ENCODE measurements around the gene SLC39A1.

SLC39A1 gene

DNA sequence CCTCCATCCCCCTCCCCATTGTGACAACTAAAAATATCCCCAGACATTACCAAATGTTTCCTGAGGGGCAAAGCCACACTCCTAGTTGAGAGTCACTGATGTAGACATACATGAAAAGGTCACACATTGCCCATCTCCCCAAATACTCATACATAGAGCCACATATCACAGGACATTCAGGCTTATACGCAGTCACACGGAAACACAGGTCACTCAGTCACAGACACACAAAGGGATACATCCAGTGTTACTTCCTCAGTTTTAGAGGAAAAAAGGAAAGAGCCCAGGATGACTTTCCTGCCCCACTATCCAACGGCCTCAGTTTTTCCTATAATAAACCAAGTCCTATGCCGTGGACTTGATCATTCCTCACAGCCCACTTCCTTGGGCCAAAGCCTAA, 1.9 kb downstream of the SLC39A1 start:
- TF ChIP-seq GATA3 (IDR thresholded peaks at IDR 0.05; ENCODE audit: low read depth, low read length) (no peak), GATA2 (IDR thresholded peaks at IDR 0.05; ENCODE audit: low read depth, low read length) (no peak)

DNA sequence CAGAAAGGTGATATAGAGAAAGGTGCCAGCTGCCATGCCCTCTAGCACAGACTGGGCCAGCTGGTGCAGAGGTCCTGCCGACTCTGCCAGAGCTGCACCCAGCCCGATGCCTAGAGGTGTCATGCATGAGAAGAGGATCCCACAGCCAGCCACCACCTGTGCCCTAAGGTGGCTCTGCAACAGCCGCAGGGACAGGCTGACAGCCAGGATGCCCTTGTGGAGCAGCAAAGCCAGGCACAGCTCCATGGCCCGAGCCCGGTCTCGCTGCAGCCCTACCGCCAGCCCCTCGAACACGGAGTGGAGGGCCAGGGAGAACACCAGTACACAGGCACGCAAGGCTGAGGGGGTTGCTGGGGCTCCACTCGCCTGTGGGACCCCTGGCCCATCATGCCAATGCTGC, 3.1 kb downstream of the SLC39A1 start:
- TF ChIP-seq GATA3 (IDR thresholded peaks at IDR 0.05; ENCODE audit: low read depth, low read length): no peak
- TF ChIP-seq GATA2 (IDR thresholded peaks at IDR 0.05; ENCODE audit: low read depth, low read length): no peak

DNA sequence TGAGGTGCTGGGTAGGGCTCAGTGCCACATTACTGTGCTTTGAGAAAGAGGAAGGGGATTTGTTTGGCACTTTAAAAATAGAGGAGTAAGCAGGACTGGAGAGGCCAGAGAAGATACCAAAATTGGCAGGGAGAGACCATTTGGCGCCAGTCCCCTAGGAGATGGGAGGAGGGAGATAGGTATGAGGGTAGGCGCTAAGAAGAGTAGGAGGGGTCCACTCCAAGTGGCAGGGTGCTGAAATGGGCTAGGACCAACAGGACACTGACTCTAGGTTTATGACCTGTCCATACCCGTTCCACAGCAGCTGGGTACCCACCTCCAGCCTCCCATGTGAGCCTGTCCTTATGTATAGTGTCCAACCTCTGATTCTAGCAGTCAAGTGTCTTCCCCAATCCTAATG, 3.9 kb downstream of the SLC39A1 start:
- TF ChIP-seq GATA2 (IDR thresholded peaks at IDR 0.05; ENCODE audit: low read depth, low read length) (no peak), GATA3 (IDR thresholded peaks at IDR 0.05; ENCODE audit: low read depth, low read length) (no peak)

DNA sequence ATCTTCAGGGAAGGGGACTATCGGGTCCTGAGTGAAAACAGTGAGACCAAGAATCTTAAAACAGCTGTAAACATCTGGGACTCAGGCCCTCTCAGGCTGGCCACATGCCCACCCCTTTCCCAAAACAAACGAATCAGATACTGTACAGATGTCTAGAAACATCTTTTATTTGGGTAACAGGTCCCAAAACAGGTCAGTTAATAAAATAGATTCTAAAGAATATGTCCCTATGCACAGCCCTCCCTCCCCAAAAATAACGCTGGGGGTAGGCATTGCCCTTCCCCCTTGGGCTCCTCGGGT, 4.4 kb downstream of the SLC39A1 start:
- TF ChIP-seq GATA2 (IDR thresholded peaks at IDR 0.05; ENCODE audit: low read depth, low read length): no peak
- TF ChIP-seq GATA3 (IDR thresholded peaks at IDR 0.05; ENCODE audit: low read depth, low read length): no peak

DNA sequence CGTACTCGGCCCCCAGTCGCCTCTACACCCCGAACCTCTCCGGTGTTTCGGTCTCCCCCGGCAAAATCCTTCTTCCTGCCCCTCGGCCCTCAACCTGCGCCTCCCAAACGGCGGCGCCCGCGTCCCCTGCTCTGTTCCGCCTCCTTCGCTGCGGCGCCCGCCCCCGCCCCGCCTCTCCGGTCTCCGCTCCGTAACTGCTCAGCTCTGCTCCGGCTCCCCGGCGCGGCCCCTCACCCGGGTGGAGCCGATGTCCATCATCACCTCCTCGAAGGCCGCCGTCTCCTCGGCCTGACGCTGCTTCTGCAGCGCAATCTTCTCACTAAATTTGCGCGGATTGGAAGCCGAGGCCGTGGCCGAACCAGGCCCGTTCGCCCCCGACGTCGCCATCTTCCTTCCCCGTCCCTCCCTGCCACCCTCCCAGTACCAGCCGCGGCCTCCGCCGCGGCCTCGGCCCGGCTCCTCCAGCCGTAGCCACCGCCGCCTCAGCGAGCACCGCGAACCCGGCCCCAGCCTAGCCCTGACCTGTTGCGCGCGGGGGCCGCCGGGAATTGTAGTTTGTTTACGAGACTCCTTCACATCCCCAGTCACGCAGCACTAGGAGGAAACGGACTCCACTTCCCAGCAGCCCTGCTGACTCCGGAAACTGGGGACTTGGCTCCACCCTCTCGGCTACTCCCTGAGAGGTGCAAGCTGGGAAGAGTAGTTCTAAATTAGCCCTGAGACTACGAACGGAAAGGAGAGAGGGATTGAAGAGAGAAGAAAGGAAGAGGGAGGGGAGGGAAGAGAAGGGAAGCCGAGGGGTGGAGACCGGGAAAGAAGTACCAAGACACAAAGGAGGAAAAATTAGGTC, 5.0 kb downstream of the SLC39A1 start, which contains the start of gene CRTC2:
Gene CRTC2 (minus strand): TSS at position 502 of the 850 bp plus-strand sequence. CDS start 115 bp downstream, at position 387.
- TF ChIP-seq GATA2 (IDR thresholded peaks at IDR 0.05; ENCODE audit: low read depth, low read length) (no peak; the same call in 1 of the 2 replicates), GATA3 (IDR thresholded peaks at IDR 0.05; ENCODE audit: low read depth, low read length) (no peak)

DNA sequence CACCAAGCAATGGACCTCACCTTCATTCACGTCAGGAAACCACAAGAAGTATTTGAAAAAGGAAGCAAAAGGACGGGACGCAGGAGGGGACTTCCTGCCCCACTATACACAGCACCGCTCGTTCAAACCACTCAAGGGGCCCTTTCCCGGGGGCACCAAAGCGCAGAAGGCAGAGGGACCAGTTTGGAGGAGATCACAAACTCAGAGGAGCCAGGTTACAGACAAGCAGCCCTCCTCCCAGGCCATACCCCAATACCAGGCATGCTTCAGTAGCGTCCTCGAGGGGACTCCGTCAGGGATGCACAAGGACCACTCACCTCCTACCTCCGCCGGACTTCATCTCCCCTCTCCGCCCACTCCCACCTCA, 5.6 kb downstream of the SLC39A1 start:
- TF ChIP-seq GATA2 (IDR thresholded peaks at IDR 0.05; ENCODE audit: low read depth, low read length) (no peak), GATA3 (IDR thresholded peaks at IDR 0.05; ENCODE audit: low read depth, low read length) (no peak)

DNA sequence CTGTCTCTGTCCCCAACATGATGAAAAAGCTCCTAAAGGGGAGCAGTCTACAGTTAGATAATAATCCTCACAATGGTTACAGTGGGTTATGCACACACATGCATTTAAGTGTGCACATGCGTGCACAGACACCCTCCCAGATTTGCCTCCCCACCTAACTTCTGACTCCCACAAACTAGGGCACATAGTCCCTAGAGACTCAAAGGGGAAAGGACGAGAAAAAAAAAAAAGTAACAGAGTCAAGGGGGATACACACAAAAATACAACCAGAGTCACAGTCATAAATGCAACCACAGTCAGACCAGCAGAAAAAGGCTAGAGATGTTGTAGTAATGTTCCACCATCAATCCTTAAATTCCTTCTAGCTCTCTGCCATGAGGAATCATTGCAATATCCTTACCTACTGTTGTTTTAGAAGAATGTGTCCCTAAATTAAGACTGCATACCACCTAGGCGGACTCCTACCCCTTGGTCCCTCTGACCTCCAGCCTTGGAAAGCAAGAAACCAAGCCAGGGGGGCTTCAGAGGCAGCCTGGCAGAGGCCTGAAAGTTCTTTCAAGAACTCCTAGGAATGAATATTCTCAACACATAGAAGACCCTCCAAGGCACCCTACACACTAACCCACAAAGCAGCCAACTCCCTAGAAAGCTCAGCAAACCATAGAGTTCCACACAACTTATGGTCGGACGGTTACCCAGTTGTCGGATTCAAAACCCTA, 6.2 kb downstream of the SLC39A1 start:
- TF ChIP-seq GATA2 (IDR thresholded peaks at IDR 0.05; ENCODE audit: low read depth, low read length) (no peak), GATA3 (IDR thresholded peaks at IDR 0.05; ENCODE audit: low read depth, low read length) (no peak)

DNA sequence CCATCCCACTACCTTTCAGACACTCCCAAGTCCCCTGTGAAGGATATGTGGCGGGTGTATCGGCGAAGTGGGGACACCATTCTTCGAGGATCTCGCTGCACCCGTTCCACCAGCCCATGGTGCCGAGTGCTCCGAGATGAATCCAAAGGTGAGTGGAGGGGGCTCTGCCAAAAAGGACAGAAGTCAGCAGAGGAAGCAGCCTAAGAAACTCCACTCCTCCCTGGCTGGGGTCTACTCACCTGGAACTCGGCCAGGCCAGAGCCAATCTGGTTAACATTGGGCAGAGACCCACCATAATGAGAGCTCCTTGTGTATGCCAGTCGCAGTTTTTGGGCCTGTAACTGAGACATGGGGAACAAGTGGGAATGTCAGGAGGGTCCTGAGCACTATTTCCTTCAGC, 8.5 kb downstream of the SLC39A1 start:
- TF ChIP-seq GATA3 (IDR thresholded peaks at IDR 0.05; ENCODE audit: low read depth, low read length) (no peak), GATA2 (IDR thresholded peaks at IDR 0.05; ENCODE audit: low read depth, low read length) (no peak)

DNA sequence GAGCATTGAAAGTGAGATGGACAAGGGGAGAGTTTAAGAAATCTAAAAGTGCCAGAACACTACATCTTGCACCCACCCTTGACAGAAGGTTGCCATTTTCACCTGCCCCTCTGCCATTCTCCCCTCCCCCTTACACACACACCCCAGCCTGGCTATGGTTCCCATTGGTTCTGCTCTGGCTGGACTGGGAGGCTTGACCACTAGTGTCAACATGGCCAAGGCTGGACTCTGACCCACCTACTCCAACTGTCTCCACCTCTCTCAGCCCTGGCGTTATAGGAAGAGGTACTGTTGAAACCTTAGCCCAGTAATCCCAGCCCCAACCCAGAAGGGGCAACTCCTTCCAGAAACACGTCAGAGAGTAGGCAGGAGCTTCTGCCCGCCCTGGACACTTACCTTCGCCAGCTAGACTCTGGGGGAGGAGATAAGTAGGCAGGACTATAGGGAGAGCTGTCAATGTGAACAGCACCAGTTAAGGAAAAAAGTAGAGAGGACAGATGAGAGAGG, 9.4 kb downstream of the SLC39A1 start:
- TF ChIP-seq GATA3 (IDR thresholded peaks at IDR 0.05; ENCODE audit: low read depth, low read length) (no peak), GATA2 (IDR thresholded peaks at IDR 0.05; ENCODE audit: low read depth, low read length) (no peak)

DNA sequence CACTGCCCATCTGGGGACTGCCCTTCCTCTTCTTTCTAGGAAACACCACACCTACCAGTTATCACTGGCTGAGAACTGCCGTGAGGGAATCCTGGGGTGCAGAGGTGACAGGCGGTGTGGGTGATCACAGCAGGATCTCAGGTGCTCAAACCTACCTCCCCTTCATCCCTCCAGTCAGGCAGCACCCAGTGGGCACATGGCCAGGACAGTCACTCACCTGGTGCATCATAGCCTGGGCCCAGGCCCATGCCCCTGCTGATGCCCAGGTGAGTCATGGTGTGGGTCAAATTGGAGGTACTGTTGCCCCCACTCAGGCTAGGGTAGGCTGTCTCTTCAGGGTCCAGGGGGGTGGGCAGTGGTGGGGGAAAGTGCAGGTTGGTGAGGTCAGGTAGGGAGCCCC, 11.5 kb downstream of the SLC39A1 start:
- no peak for TF ChIP-seq GATA3 (IDR thresholded peaks at IDR 0.05; ENCODE audit: low read depth, low read length)
- no peak for TF ChIP-seq GATA2 (IDR thresholded peaks at IDR 0.05; ENCODE audit: low read depth, low read length)

DNA sequence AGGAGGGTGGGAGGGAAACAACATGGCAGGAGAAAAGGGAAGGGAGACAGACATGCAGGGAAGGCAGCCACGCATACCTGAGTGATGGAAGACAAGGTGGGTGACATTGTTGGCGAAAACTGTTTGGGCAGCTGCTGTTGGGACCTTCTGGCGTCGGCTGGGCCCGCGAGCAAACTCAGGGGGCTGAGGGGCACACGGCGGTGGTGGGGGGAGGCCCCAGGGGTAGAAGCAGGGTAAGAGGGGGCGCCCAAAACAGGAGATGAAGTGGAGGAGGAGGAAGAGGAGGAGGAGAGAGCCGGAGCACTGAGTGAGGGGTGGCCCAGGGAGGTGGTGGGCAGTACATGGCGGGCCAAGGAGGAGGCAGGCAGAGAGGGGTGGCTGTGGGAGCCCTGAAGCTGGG, 12.2 kb downstream of the SLC39A1 start:
- TF ChIP-seq GATA2 (IDR thresholded peaks at IDR 0.05; ENCODE audit: low read depth, low read length): no peak
- no peak for TF ChIP-seq GATA3 (IDR thresholded peaks at IDR 0.05; ENCODE audit: low read depth, low read length)

DNA sequence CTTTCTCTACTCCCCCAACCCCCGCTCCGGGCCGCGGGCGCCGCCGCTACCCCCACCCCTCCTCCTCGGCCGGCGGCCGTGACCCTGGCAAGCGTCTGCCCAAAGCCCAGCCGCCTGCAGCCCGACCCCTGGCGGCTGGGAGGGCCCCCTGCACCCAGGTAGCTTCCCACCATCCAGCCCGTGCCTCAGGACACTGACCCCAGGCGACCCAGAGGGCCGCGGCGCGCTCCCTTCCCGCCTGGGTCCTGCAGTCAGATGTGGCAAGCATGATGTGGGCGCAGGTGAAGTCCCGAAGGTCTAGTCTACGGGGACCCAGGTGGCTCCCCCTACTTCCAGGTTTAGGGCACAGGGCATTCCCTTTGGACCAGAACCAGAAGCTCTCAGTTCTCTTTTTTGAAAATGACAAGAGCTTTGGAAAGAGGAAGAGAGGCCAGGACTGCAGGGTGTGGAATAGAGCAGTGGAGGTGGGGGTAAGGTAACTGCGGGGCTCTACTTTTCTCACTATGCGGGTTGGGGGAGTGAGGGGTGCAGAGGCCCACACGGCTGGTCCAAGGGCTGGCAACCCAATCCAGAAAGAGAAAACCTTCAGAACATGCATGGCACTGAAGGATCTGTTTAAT, 16.6 kb downstream of the SLC39A1 start, which contains the start of gene DENND4B:
Gene DENND4B (minus strand): TSS at position 97 of the 620 bp plus-strand sequence. CDS start 2,344 bp downstream, outside the sequence.
- TF ChIP-seq GATA2 (IDR thresholded peaks at IDR 0.05; ENCODE audit: low read depth, low read length): no peak
- TF ChIP-seq GATA3 (IDR thresholded peaks at IDR 0.05; ENCODE audit: low read depth, low read length): no peak

DNA sequence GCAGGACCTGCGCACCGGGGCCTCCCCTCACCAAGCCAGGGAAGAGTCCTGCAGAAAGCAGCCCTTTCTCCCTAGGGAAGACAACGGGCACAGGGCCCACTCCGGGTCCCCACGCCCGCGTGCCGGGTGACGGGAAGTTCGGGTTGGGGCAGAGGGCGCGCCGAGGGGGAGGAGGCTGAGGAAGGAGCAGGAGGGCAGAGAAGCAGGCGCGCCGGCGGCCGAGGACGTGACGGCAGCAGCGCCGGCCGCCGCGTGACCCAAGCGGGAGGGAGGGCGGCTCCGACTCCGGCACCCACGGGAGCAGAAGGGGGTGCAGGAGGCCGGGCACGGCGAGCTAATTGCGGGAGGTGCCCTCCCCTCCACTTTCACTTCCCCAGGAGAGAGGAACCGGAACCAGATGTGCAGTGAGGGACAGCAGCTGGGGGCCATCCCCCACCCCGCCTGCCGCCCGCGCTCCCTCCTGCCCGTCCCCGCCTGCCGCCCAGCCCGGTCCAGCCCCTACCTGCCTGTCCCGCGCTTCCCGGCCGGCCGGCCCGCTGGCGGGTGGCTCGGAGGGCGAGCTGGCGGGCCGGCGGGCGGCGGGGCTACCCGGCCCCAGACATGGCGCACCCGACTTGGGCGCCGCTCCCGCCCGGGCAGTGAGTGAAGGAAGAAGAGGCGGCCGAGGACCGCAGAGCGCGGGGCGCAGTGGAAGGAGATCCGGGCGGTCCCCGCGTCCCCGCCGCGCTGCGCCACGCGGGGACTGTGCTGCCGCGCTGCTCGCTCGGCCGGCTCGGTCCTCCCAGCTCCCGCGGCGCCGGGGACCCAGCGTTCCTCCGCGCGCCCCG, 17.3 kb downstream of the SLC39A1 start:
- TF ChIP-seq GATA3 (IDR thresholded peaks at IDR 0.05; ENCODE audit: low read depth, low read length) (no peak), GATA2 (IDR thresholded peaks at IDR 0.05; ENCODE audit: low read depth, low read length) (no peak)

Data from SH-SY5Y (cell line).